ENCODE data around the gene RELT. TPM values are rescaled to one million over a fixed set of nuclear protein-coding genes. Genes with fewer than 3 reads are reported as not detected.

The RELT gene
- total RNA-seq, 1 experiment from 2014 or later = 7.8 TPM

- no peaks in the 10 kb centered on the region for H4K20me1 ChIP-seq (ENCODE audit: insufficient read depth)
- no peaks in the 10 kb centered on the region for H3K9me3 ChIP-seq (ENCODE audit: insufficient read depth, low read depth)
- no TSS peak for BruUV-seq (replicated peaks)
- POLR2A ChIA-PET (ENCODE audit: unreplicated experiment) = interaction anchor here (0.6 kb wide), 1 partner anchor 149 kb away, joined by 4 read pairs; no protein-coding TSS in a partner anchor
- no peak overlapping the region for H2AFZ ChIP-seq
- CTCF ChIA-PET = interaction anchor here (0.6 kb wide), 2 partner anchors 8 to 66 kb away, joined by 3 to 4 read pairs; no protein-coding TSS in a partner anchor
- no peak overlapping the region for H3K4me2 ChIP-seq
- intact Hi-C loops (cut with micrococcal nuclease; ENCODE audit: unreplicated experiment) = no loop called here
- no peaks in the 10 kb centered on the region for H3K4me1 ChIP-seq (replicated peaks; ENCODE audit: insufficient read depth)
- H3K36me3 ChIP-seq (ENCODE audit: low read depth) = no peaks in the 10 kb centered on the region
- no peak overlapping the region for H3K4me3 ChIP-seq
- TF ChIP-seq EZH2 (IDR thresholded peaks at IDR 0.05; ENCODE audit: low read depth) = no peak
- no peak for TF ChIP-seq CTCF (conservative IDR thresholded peaks at IDR 0.05)
- no peak for DNase-seq
- no peaks in the 10 kb centered on the region for H3F3A ChIP-seq (ENCODE audit: insufficient read depth, low read depth)
- no peaks in the 10 kb centered on the region for H3K27me3 ChIP-seq (ENCODE audit: insufficient read depth, low read depth)
- no peaks in the 10 kb centered on the region for H3K79me2 ChIP-seq (ENCODE audit: low read depth)
- no peak overlapping the region for H3K27ac ChIP-seq
- no peaks in the 10 kb centered on the region for H3K9me2 ChIP-seq (ENCODE audit: insufficient read depth)
Measured at GRCh38 chr11:73406619-73407018, 30.4 kb downstream of the RELT start.

- CTCF ChIA-PET = no interaction called here
- H2AFZ ChIP-seq = no peak overlapping the region
- no peaks in the 10 kb centered on the region for H3K9me2 ChIP-seq (ENCODE audit: insufficient read depth)
- intact Hi-C loops (cut with micrococcal nuclease; ENCODE audit: unreplicated experiment) = no loop called here
- H4K20me1 ChIP-seq (ENCODE audit: insufficient read depth) = no peaks in the 10 kb centered on the region
- H3K4me3 ChIP-seq = no peak overlapping the region
- no peaks in the 10 kb centered on the region for H3K4me1 ChIP-seq (replicated peaks; ENCODE audit: insufficient read depth)
- POLR2A ChIA-PET (ENCODE audit: unreplicated experiment) = no interaction called here
- no peaks in the 10 kb centered on the region for H3K9me3 ChIP-seq (ENCODE audit: insufficient read depth, low read depth)
- no peaks in the 10 kb centered on the region for H3K27me3 ChIP-seq (ENCODE audit: insufficient read depth, low read depth)
- H3F3A ChIP-seq (ENCODE audit: insufficient read depth, low read depth) = no peaks in the 10 kb centered on the region
- BruUV-seq (replicated peaks) = no TSS peak
- no peak overlapping the region for H3K4me2 ChIP-seq
- H3K79me2 ChIP-seq (ENCODE audit: low read depth) = no peaks in the 10 kb centered on the region
- no peak for TF ChIP-seq CTCF (conservative IDR thresholded peaks at IDR 0.05)
- TF ChIP-seq EZH2 (IDR thresholded peaks at IDR 0.05; ENCODE audit: low read depth) = no peak
- H3K27ac ChIP-seq = no peak overlapping the region
- DNase-seq = no peak
- no peaks in the 10 kb centered on the region for H3K36me3 ChIP-seq (ENCODE audit: low read depth)
Measured at GRCh38 chr11:73409431-73409830, 33.2 kb downstream of the RELT start.

GRCh38 chr11:73410627-73411026 lies 34.4 kb downstream of the RELT start:
- Histone ChIP-seq H3K9me3 (ENCODE audit: insufficient read depth, low read depth) (no peaks in the 10 kb centered on the region), H3K27me3 (ENCODE audit: insufficient read depth, low read depth) (no peaks in the 10 kb centered on the region), H3K9me2 (ENCODE audit: insufficient read depth) (no peaks in the 10 kb centered on the region), H4K20me1 (ENCODE audit: insufficient read depth) (no peaks in the 10 kb centered on the region), H3F3A (ENCODE audit: insufficient read depth, low read depth) (no peaks in the 10 kb centered on the region), H3K4me1 (replicated peaks; ENCODE audit: insufficient read depth) (no peaks in the 10 kb centered on the region), H3K27ac (no peak overlapping the region), H3K4me2 (no peak overlapping the region), H3K36me3 (ENCODE audit: low read depth) (no peaks in the 10 kb centered on the region), H2AFZ (no peak overlapping the region), H3K4me3 (no peak overlapping the region), H3K79me2 (ENCODE audit: low read depth) (no peaks in the 10 kb centered on the region)
- CTCF ChIA-PET = no interaction called here
- BruUV-seq (replicated peaks) = no TSS peak
- intact Hi-C loops (cut with micrococcal nuclease; ENCODE audit: unreplicated experiment) = no loop called here
- POLR2A ChIA-PET (ENCODE audit: unreplicated experiment) = no interaction called here
- TF ChIP-seq EZH2 (IDR thresholded peaks at IDR 0.05; ENCODE audit: low read depth) (no peak), CTCF (conservative IDR thresholded peaks at IDR 0.05) (no peak)
- no peak for DNase-seq
